MCF 10A (cell line): ENCODE measurements around the gene DCN. TPM values are rescaled to one million over a fixed set of nuclear protein-coding genes. Genes with fewer than 3 reads are reported as not detected.
A peak's percentile ranks its signal among the peaks of the same experiment; 100 is the strongest.

Experiments used
- Bru-seq: library from RNA; stranded (reverse); fragments of 400-500 nt; gene quantifications from one replicate; lab custom pipeline; 2021; lab: Mats Ljungman, UMichigan
- BruChase-seq, 2 experiments: library from RNA; stranded (reverse); fragments of 400-500 nt; gene quantifications; one replicate each; lab custom pipeline; 2021; lab: Mats Ljungman, UMichigan
- BruUV-seq: library from RNA; stranded (reverse); fragments of 400-500 nt; replicated peaks from 2 replicates; lab custom pipeline; 2021; lab: Mats Ljungman, UMichigan
- CTCF ChIA-PET: fragments of 300-600 bp; sonication (Branson Sonifier 250); formaldehyde crosslinking; extraction: SDS; loops from one replicate; lab custom pipeline; 2021; ENCODE audit warnings: antibody characterized with exemption, inconsistent platforms; lab: Yijun Ruan, JAX
- POLR2A ChIA-PET: fragments of 300-600, 350-650 bp; sonication (Branson Sonifier 250); formaldehyde crosslinking; extraction: SDS; loops from one replicate; lab custom pipeline; 2020; ENCODE audit warnings: antibody characterized with exemption, inconsistent platforms; lab: Yijun Ruan, JAX
- DNase-seq: peaks from one replicate; pipeline ENCODE4 v3.0.0-alpha.2; 2018; ENCODE audit not compliant: unreplicated experiment
- H3K27ac Mint-ChIP-seq: one replicate; pipeline ENCODE4 v1.8.0; 2022; ENCODE audit warnings: mild to moderate bottlenecking, low read depth, mixed read lengths; ENCODE audit not compliant: unreplicated experiment
- H3K27me3 Mint-ChIP-seq: one replicate; pipeline ENCODE4 v1.8.0; 2022; ENCODE audit warnings: mixed read lengths; ENCODE audit not compliant: insufficient read depth, unreplicated experiment
- H3K36me3 Mint-ChIP-seq: one replicate; pipeline ENCODE4 v1.8.0; 2022; ENCODE audit warnings: mild to moderate bottlenecking, moderate library complexity, mixed read lengths; ENCODE audit not compliant: insufficient read depth, unreplicated experiment
- H3K4me1 Mint-ChIP-seq: one replicate; pipeline ENCODE4 v1.8.0; 2022; ENCODE audit warnings: mixed read lengths; ENCODE audit not compliant: insufficient read depth, unreplicated experiment
- H3K4me3 Mint-ChIP-seq: one replicate; pipeline ENCODE4 v1.8.0; 2022; ENCODE audit warnings: mild to moderate bottlenecking, moderate library complexity, mixed read lengths; ENCODE audit not compliant: unreplicated experiment
- H3K9me3 Mint-ChIP-seq: one replicate; pipeline ENCODE4 v1.8.0; 2022; ENCODE audit warnings: mixed read lengths; ENCODE audit not compliant: unreplicated experiment
- intact Hi-C: fragments of 100-400 bp; cut with micrococcal nuclease; formaldehyde crosslinking; loops from 2 replicates; pipeline ENCODE4 v1.14.1; 2022
- long read RNA-seq: library from polyadenylated mRNA; stranded (forward); transcript quantifications from one replicate; pipeline ENCODE4 v2.0.0, GENCODE V29; 2022
- total RNA-seq: library from RNA; stranded (reverse); gene quantifications from 2 replicates; pipeline ENCODE4 v1.2.3, GENCODE V29; 2022
- TF ChIP-seq, protein P1 (sequence below): fragments of 200-600 bp; IDR thresholded peaks from one replicate; pipeline ENCODE4 v1.8.0; 2022; ENCODE audit warnings: antibody characterized with exemption, mild to moderate bottlenecking; ENCODE audit not compliant: unreplicated experiment

The DCN gene, protein sequence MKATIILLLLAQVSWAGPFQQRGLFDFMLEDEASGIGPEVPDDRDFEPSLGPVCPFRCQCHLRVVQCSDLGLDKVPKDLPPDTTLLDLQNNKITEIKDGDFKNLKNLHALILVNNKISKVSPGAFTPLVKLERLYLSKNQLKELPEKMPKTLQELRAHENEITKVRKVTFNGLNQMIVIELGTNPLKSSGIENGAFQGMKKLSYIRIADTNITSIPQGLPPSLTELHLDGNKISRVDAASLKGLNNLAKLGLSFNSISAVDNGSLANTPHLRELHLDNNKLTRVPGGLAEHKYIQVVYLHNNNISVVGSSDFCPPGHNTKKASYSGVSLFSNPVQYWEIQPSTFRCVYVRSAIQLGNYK
- 33.1 and 46.5 TPM in 2 replicates for total RNA-seq
- Bru-seq, nascent RNA, result percentile 47 among the genes with signal in this experiment
- BruChase-seq, experiment 1, labeled RNA remaining after a 6-hour chase, result percentile 60 among the genes with signal in this experiment
- BruChase-seq, experiment 2, labeled RNA remaining after a 2-hour chase, result percentile 51 among the genes with signal in this experiment
- long read RNA-seq, full-length matches to known transcripts, result 183 of 195 reads
- long read RNA-seq, partial matches to known transcripts, result 6 of 195 reads
- long read RNA-seq, other reads (novel, unspliced or antisense), result 6 of 195 reads

DNA sequence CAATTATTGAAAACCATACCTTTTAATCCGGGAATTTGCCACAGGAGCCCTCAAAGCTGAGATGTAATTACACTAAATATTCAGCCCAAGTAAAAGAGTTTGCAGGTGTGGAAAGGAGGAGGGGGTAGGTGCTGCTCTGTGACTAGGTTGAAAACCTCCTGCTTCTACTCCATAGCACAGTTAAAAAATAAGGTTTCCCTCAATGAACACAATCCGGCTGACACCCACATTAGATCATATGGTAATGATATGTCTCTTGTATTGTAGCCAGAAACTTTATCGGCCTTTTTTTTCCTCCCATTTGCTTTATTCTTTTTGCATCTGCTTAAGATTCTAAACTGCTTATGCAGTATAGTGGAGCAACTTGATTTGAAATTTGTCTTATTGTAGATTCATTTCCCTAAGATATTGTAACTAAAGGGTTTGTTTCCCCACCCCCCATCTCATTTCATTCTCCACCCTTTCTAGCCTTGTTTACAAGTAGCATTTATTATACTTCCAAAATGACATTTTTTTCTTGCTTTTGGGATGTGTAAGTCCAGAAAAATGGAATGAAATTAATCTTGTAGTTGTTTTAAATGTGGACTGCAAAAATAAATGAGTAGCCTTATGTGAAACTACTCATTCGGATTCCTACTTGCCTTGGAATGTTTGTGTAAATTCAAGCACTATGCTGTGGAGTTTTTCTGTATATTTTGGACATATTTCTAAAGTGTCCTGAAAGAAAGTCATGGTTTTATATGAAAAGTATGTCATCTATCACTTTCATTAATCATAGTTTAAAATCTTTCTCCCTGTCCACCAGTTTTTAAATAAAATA is at the start of gene DCN:
Gene DCN, minus strand, starts transcription at position 182 of the 820 bp plus-strand sequence. CDS start 4,265 bp downstream, outside the sequence.
- no peak within 1 kb of the TSS for H3K4me3 Mint-ChIP-seq
- TF ChIP-seq, protein P1, sequence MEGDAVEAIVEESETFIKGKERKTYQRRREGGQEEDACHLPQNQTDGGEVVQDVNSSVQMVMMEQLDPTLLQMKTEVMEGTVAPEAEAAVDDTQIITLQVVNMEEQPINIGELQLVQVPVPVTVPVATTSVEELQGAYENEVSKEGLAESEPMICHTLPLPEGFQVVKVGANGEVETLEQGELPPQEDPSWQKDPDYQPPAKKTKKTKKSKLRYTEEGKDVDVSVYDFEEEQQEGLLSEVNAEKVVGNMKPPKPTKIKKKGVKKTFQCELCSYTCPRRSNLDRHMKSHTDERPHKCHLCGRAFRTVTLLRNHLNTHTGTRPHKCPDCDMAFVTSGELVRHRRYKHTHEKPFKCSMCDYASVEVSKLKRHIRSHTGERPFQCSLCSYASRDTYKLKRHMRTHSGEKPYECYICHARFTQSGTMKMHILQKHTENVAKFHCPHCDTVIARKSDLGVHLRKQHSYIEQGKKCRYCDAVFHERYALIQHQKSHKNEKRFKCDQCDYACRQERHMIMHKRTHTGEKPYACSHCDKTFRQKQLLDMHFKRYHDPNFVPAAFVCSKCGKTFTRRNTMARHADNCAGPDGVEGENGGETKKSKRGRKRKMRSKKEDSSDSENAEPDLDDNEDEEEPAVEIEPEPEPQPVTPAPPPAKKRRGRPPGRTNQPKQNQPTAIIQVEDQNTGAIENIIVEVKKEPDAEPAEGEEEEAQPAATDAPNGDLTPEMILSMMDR, result no peak
- H3K27me3 Mint-ChIP-seq, result peaks cover 42% of the 10 kb centered on the region
- ChIA-PET CTCF (no interaction called here), POLR2A (interaction anchor here (0.9 kb wide), 1 partner anchor 9 kb away, joined by 4 read pairs; no protein-coding TSS in a partner anchor)
- H3K9me3 Mint-ChIP-seq, result no peaks in the 10 kb centered on the region
- H3K4me1 Mint-ChIP-seq, result no peaks in the 10 kb centered on the region
- H3K27ac Mint-ChIP-seq, result no peak within 1 kb of the TSS
- intact Hi-C loops, result no loop called here
- DNase-seq, result no peak
- no TSS peak for BruUV-seq
- H3K36me3 Mint-ChIP-seq, result no peaks in the 10 kb centered on the region

DNA sequence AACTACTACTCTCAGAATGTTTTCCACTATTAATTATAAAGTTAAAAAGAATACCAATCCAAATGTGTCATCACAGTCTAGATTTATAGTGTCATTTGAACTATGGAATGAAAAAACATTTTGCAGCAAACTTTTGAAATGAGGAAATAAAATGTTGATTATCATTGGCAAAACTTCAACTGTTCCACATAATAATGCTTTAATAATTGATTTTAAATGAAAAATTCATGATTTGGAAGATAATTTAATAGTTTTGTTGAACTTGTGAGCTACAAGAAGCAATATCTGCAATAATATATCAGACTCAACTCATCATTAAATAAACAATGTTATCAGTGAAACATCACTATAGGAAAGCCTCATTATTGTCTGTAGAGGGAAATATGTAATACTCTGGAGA is 48.2 kb upstream of the DCN start:
- no peak overlapping the region for H3K27ac Mint-ChIP-seq
- intact Hi-C loops, result no loop called here
- TF ChIP-seq, protein P1, result no peak
- H3K4me1 Mint-ChIP-seq, result no peaks in the 10 kb centered on the region
- H3K9me3 Mint-ChIP-seq, result no peaks in the 10 kb centered on the region
- no TSS peak for BruUV-seq
- ChIA-PET CTCF (no interaction called here), POLR2A (interaction anchor here (1.3 kb wide), 1 partner anchor 11 kb away, joined by 3 read pairs; no protein-coding TSS in a partner anchor)
- no peak for DNase-seq
- H3K27me3 Mint-ChIP-seq, result no peaks in the 10 kb centered on the region
- H3K36me3 Mint-ChIP-seq, result no peaks in the 10 kb centered on the region
- H3K4me3 Mint-ChIP-seq, result no peak overlapping the region

DNA sequence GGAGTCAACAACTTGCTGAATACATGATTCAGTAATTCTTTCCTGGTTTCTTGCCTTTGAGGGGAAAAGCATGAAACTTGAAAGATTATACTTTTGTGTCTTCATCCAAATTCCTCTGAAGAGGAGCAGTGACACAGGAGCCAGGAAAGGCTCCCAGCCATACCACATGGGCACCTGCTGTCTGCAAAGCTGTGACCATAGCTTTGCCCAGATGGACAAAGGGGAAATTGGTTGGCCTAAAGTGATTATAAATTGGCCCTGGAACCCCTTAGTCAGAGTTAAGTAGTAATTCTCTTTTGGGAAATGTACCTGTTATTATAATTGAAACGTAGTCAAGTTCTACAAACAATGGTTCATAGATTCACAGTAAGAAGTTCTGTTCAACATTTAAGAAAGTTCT is 44.3 kb upstream of the DCN start:
- Mint-ChIP-seq H3K4me1 (no peaks in the 10 kb centered on the region), H3K36me3 (no peaks in the 10 kb centered on the region), H3K4me3 (no peak overlapping the region), H3K9me3 (no peaks in the 10 kb centered on the region), H3K27me3 (no peaks in the 10 kb centered on the region), H3K27ac (no peak overlapping the region)
- BruUV-seq, result no TSS peak
- CTCF ChIA-PET, result interaction anchor here (0.5 kb wide), 2 partner anchors 11 to 643 kb away, joined by 3 to 5 read pairs; no protein-coding TSS in a partner anchor
- POLR2A ChIA-PET, result no interaction called here
- intact Hi-C loops, result no loop called here
- TF ChIP-seq, protein P1, result no peak
- DNase-seq, result no peak
